ENCODE measurements around the gene RNF144A. TPM values are rescaled to one million over a fixed set of nuclear protein-coding genes. Genes with fewer than 3 reads are reported as not detected.

The RNF144A gene
- total and polyA plus RNA-seq, 10 of the 15 experiments (the other 5 are each of a cell fraction or from before 2014, with no cell fraction given), result 0.02 to 12.1 (median 0.48) TPM; not detected in 1

DNA sequence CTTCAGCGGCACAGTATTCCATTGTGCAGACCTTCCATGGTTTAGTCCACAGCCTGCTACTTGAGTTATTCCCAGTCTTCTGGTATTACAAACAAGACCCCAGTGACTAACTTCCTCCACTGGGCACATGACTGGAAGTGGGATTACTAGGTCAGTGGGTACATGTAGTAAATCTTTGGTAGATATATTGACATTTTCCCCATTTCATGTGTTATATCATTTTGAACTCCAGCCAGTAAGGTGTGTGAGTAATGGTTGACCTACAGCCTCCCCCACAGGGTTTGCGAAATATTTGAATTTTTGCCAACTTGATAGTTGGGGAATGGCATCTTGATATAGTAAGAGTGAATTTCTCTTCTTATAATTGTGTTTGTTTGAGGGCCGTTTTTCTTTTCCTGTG is 58.8 kb downstream of the RNF144A start:
- H3K27me3 ChIP-seq (replicated peaks in 1 of 2; ENCODE audit: control insufficient read depth in 2 of 2, insufficient read depth in 2 of 2, low read length in 1 of 2), result no peaks in the 10 kb centered on the region
- FAIRE-seq (no peak), DNase-seq (ENCODE audit: low read depth, low spot score) (no peak), ATAC-seq (no peak)
- H4K20me1 ChIP-seq (ENCODE audit: control insufficient read depth, insufficient read depth), result no peaks in the 10 kb centered on the region
- no peaks in the 10 kb centered on the region for H3K36me3 ChIP-seq (ENCODE audit: control insufficient read depth in 2 of 2, insufficient read depth in 2 of 2, low read length in 1 of 2)
- no peaks in the 10 kb centered on the region for H3K79me2 ChIP-seq (ENCODE audit: control insufficient read depth, insufficient read depth, low read length)
- H3K9me3 ChIP-seq (replicated peaks; ENCODE audit: control insufficient read depth, insufficient read depth, low read length), result peaks cover 3% of the 10 kb centered on the region; the same call in 1 of the 3 replicates
- SMC1A ChIA-PET (ENCODE audit: uncharacterized antibody, unreplicated experiment), result no interaction called here
- H3K27ac ChIP-seq (ENCODE audit: control insufficient read depth, insufficient read depth), result no peak overlapping the region
- no peaks in the 10 kb centered on the region for H3K4me1 ChIP-seq (ENCODE audit: control insufficient read depth, insufficient read depth, low read length)
- H2AFZ ChIP-seq (ENCODE audit: control insufficient read depth, low read depth, low read length), result no peak overlapping the region
- no TSS peak for BruUV-seq (replicated peaks)
- RAD21 ChIA-PET (ENCODE audit: unreplicated experiment), result no interaction called here
- CTCF ChIA-PET, result no interaction called here
- H3K4me3 ChIP-seq, result no peak overlapping the region
- WGBS (ENCODE audit: insufficient coverage, insufficient replicate concordance, low lambda C conversion rate, missing lambda C conversion rate), result 79% methylated on average over 3 of the region's 3 CpGs
- POLR2A ChIA-PET, result no interaction called here
- no peak overlapping the region for H3K4me2 ChIP-seq (ENCODE audit: control insufficient read depth, insufficient read depth)
- intact Hi-C loops (cut with micrococcal nuclease; ENCODE audit: unreplicated experiment) (no loop called here), in situ Hi-C loops (cut with MboI) (no loop called here)
- no peak overlapping the region for H3K9ac ChIP-seq (ENCODE audit: control insufficient read depth, insufficient read depth, low read length)
- TF ChIP-seq CHD4 (IDR thresholded peaks at IDR 0.05) (no peak), TCF12 (IDR thresholded peaks at IDR 0.05; ENCODE audit: low read depth, low read length) (no peak), DPF2 (IDR thresholded peaks at IDR 0.05) (no peak), EP300 (IDR thresholded peaks at IDR 0.05; ENCODE audit: borderline replicate concordance in 1 of 2, control insufficient read depth in 1 of 2, low read depth in 2 of 2, low read length in 2 of 2) (no peak), SUZ12 (IDR thresholded peaks at IDR 0.05; ENCODE audit: unreplicated experiment) (no peak), TCF3 (IDR thresholded peaks at IDR 0.05; ENCODE audit: borderline replicate concordance, insufficient read depth, low read depth, low read length) (no peak), SUPT20H (IDR thresholded peaks at IDR 0.05; ENCODE audit: borderline replicate concordance, control insufficient read depth, low read depth, low read length) (no peak)
- TF ChIP-seq, protein P1, sequence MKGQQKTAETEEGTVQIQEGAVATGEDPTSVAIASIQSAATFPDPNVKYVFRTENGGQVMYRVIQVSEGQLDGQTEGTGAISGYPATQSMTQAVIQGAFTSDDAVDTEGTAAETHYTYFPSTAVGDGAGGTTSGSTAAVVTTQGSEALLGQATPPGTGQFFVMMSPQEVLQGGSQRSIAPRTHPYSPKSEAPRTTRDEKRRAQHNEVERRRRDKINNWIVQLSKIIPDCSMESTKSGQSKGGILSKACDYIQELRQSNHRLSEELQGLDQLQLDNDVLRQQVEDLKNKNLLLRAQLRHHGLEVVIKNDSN (IDR thresholded peaks at IDR 0.05; ENCODE audit: borderline replicate concordance, extremely low read length, insufficient read depth, low read depth, low read length), result no peak
- TF ChIP-seq, protein P2, sequence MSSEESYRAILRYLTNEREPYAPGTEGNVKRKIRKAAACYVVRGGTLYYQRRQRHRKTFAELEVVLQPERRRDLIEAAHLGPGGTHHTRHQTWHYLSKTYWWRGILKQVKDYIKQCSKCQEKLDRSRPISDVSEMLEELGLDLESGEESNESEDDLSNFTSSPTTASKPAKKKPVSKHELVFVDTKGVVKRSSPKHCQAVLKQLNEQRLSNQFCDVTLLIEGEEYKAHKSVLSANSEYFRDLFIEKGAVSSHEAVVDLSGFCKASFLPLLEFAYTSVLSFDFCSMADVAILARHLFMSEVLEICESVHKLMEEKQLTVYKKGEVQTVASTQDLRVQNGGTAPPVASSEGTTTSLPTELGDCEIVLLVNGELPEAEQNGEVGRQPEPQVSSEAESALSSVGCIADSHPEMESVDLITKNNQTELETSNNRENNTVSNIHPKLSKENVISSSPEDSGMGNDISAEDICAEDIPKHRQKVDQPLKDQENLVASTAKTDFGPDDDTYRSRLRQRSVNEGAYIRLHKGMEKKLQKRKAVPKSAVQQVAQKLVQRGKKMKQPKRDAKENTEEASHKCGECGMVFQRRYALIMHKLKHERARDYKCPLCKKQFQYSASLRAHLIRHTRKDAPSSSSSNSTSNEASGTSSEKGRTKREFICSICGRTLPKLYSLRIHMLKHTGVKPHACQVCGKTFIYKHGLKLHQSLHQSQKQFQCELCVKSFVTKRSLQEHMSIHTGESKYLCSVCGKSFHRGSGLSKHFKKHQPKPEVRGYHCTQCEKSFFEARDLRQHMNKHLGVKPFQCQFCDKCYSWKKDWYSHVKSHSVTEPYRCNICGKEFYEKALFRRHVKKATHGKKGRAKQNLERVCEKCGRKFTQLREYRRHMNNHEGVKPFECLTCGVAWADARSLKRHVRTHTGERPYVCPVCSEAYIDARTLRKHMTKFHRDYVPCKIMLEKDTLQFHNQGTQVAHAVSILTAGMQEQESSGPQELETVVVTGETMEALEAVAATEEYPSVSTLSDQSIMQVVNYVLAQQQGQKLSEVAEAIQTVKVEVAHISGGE (CRISPR knock-in tag; IDR thresholded peaks at IDR 0.05), result no peak
